IPS-11a (cell line): ENCODE measurements around the gene IL18RAP.

Experiments used
- H3K4me3 ChIP-seq: one replicate; pipeline ENCODE4 v1.5.1; 2013; ENCODE audit warnings: low read depth, low read length, control low read depth

IL18RAP gene

GRCh38 chr2:102422910-102423309 lies at the start of gene IL18RAP:
IL18RAP (plus strand) TSS chr2:102423160; CDS start chr2:102423278, 118 bp downstream.
- H3K4me3 ChIP-seq, result no peak within 1 kb of the TSS

GRCh38 chr2:102376052-102376591 lies 46.8 kb upstream of the IL18RAP start:
- H3K4me3 ChIP-seq, result no peak overlapping the region

- no peak overlapping the region for H3K4me3 ChIP-seq
These were observed 39.2 kb upstream of the IL18RAP start for GRCh38 chr2:102383722-102384121.

GRCh38 chr2:102385522-102385921 lies 37.4 kb upstream of the IL18RAP start:
- no peak overlapping the region for H3K4me3 ChIP-seq

GRCh38 chr2:102386004-102386403 lies 37.0 kb upstream of the IL18RAP start:
- no peak overlapping the region for H3K4me3 ChIP-seq

- no peak overlapping the region for H3K4me3 ChIP-seq
These were observed 36.0 kb upstream of the IL18RAP start for GRCh38 chr2:102386867-102387541.

- no peak overlapping the region for H3K4me3 ChIP-seq
These were observed 35.0 kb upstream of the IL18RAP start for GRCh38 chr2:102387763-102388546.

GRCh38 chr2:102391565-102391964 lies 31.4 kb upstream of the IL18RAP start:
- no peak overlapping the region for H3K4me3 ChIP-seq

- H3K4me3 ChIP-seq, result no peak overlapping the region
These were observed 30.9 kb upstream of the IL18RAP start for GRCh38 chr2:102392096-102392495.

GRCh38 chr2:102392942-102393341 lies 30.0 kb upstream of the IL18RAP start:
- no peak overlapping the region for H3K4me3 ChIP-seq

GRCh38 chr2:102396012-102396411 lies 26.9 kb upstream of the IL18RAP start:
- H3K4me3 ChIP-seq, result no peak overlapping the region

GRCh38 chr2:102397209-102397608 lies 25.8 kb upstream of the IL18RAP start:
- H3K4me3 ChIP-seq, result no peak overlapping the region

GRCh38 chr2:102399499-102400141 lies 23.3 kb upstream of the IL18RAP start:
- H3K4me3 ChIP-seq, result no peak overlapping the region

- H3K4me3 ChIP-seq, result no peak overlapping the region
These were observed 21.5 kb upstream of the IL18RAP start for GRCh38 chr2:102401456-102401855.

GRCh38 chr2:102401865-102402264 lies 21.1 kb upstream of the IL18RAP start:
- H3K4me3 ChIP-seq, result no peak overlapping the region

GRCh38 chr2:102410952-102411351 lies 12.0 kb upstream of the IL18RAP start:
- H3K4me3 ChIP-seq, result no peak overlapping the region

- no peak overlapping the region for H3K4me3 ChIP-seq
These were observed 10.8 kb upstream of the IL18RAP start for GRCh38 chr2:102412199-102412598.

- H3K4me3 ChIP-seq, result no peak overlapping the region
These were observed 5.0 kb upstream of the IL18RAP start for GRCh38 chr2:102417946-102418345.

- no peak overlapping the region for H3K4me3 ChIP-seq
These were observed 4.5 kb upstream of the IL18RAP start for GRCh38 chr2:102418421-102418961.

GRCh38 chr2:102420290-102420689 lies 2.7 kb upstream of the IL18RAP start:
- H3K4me3 ChIP-seq, result no peak overlapping the region
